Subcutaneous adipose tissue (tissue), 4 donors: Measurements from ENCODE around the gene NAALADL2. TPM values are rescaled to one million over a fixed set of nuclear protein-coding genes. Genes with fewer than 3 reads are reported as not detected.

Experiments
- CTCF ChIP-seq: fragments of 450-650 bp; IDR thresholded peaks from one replicate; pipeline ENCODE4 v1.5.1; 2016; ENCODE audit warnings: low read depth, mild to moderate bottlenecking, control low read depth, antibody characterized with exemption, moderate library complexity
- total RNA-seq, 4 donors: library from RNA; depleted of rRNA; stranded (reverse); fragments of >200 nt; gene quantifications; one replicate each; pipeline ENCODE4 v1.1.0, GENCODE V29; 2016

The NAALADL2 gene
- total RNA-seq, 4 donors from 2014 or later = 9.4 to 18.1 (median 11.8) TPM

GRCh38 chr3:174960898-174961297, 101.8 kb downstream of the NAALADL2 start:
- no peak for TF ChIP-seq CTCF

GRCh38 chr3:174973465-174973864, 114.3 kb downstream of the NAALADL2 start:
- TF ChIP-seq CTCF = no peak

GRCh38 chr3:174986685-174987084, 127.6 kb downstream of the NAALADL2 start:
- no peak for TF ChIP-seq CTCF

- no peak for TF ChIP-seq CTCF
These were observed 142.0 kb downstream of the NAALADL2 start for GRCh38 chr3:175001091-175001490.

- no peak for TF ChIP-seq CTCF
These were observed 143.6 kb downstream of the NAALADL2 start for GRCh38 chr3:175002732-175003143.

- no peak for TF ChIP-seq CTCF
These were observed 144.5 kb downstream of the NAALADL2 start for GRCh38 chr3:175003590-175003989.

- no peak for TF ChIP-seq CTCF
These were observed 146.1 kb downstream of the NAALADL2 start for GRCh38 chr3:175005193-175005592.
